Uterus (tissue), 2 donors: ENCODE measurements around the gene LPXN.

Experiments
- CTCF ChIP-seq, 4 experiments: fragments of 200-600 bp in 2 of 4; fragments of 450-650 bp in 2 of 4; sonication (generic) in 2 of 4; IDR thresholded peaks; one replicate each; pipeline ENCODE4 v1.5.1; 2016 to 2019; ENCODE audit warnings: antibody characterized with exemption in 4 of 4, mild to moderate bottlenecking in 2 of 4, moderate library complexity in 1 of 4
- POLR2A ChIP-seq, 2 donors: fragments of 450-650 bp; IDR thresholded peaks; one replicate each; pipeline ENCODE4 v1.6.1; 2016; ENCODE audit warnings: antibody characterized with exemption in 2 of 2, mild to moderate bottlenecking in 1 of 2, moderate library complexity in 1 of 2

- TF ChIP-seq CTCF (IDR thresholded peaks at IDR 0.05) = no peak
- no peak for TF ChIP-seq POLR2A (IDR thresholded peaks at IDR 0.05)
Measured at GRCh38 chr11:58508005-58508404, 67.7 kb downstream of the LPXN start, which contains the start of gene OR5B21.
